Cardiac muscle cell (in vitro differentiated cells and primary cell): ENCODE measurements around the gene DKK3. TPM values are rescaled to one million over a fixed set of nuclear protein-coding genes. Genes with fewer than 3 reads are reported as not detected.

Experiments used
- DNase-seq, 2 donors: peaks; one replicate each; pipeline versions ENCODE4 v3.0.0 to v3.0.0-alpha.2; 2010 to 2017; ENCODE audit warnings: low read depth in 1 of 2, low spot score in 1 of 2
- H3K27ac ChIP-seq: fragments of 200-600 bp; sonication (generic); 2 replicates; pipeline ENCODE4 v1.5.1; 2016
- H3K27me3 ChIP-seq: fragments of 200-600 bp; sonication (generic); 2 replicates; pipeline ENCODE4 v1.6.0; 2016; ENCODE audit warnings: control low read depth
- H3K36me3 ChIP-seq: fragments of 200-600 bp; sonication (generic); 2 replicates; pipeline ENCODE4 v1.5.1; 2016; ENCODE audit warnings: control low read depth
- H3K4me1 ChIP-seq: fragments of 200-600 bp; sonication (generic); 2 replicates; pipeline ENCODE4 v1.8.1; 2017; ENCODE audit warnings: low read depth, mild to moderate bottlenecking, mixed run types
- H3K4me3 ChIP-seq: fragments of 200-600 bp; sonication (generic); 2 replicates; pipeline ENCODE4 v1.5.1; 2016; ENCODE audit warnings: mild to moderate bottlenecking
- H3K9me3 ChIP-seq: fragments of 200-600 bp; sonication (generic); 2 replicates; pipeline ENCODE4 v1.5.1; 2017; ENCODE audit warnings: low read depth, mild to moderate bottlenecking, control low read depth
- CTCF ChIP-seq: IDR thresholded peaks from 2 replicates; pipeline ENCODE4 v1.5.1; 2012; ENCODE audit warnings: low read depth, mild to moderate bottlenecking, low read length
- polyA plus RNA-seq: library from polyadenylated mRNA; unstranded; fragments of >200 nt; fragmentation: Nextera tagmentation; extraction: Ambion mirVana; gene quantifications from 2 replicates; pipeline ENCODE4 v1.2.1, GENCODE V29; 2016
- total RNA-seq: library from RNA; depleted of rRNA; stranded (reverse); fragments of >200 nt; gene quantifications from 2 replicates; pipeline ENCODE4 v1.2.3, GENCODE V29; 2016

The DKK3 gene
- total and polyA plus RNA-seq, 2 experiments from 2014 or later, result 180 to 238 TPM

- Histone ChIP-seq H3K36me3 (no peaks in the 10 kb centered on the region), H3K4me1 (peaks cover 51% of the 10 kb centered on the region), H3K27ac (peak overlapping the region; percentile 85), H3K27me3 (no peaks in the 10 kb centered on the region), H3K4me3 (no peak overlapping the region), H3K9me3 (no peaks in the 10 kb centered on the region)
- DNase-seq, result peak in 1 of 2 donors; percentile 90
- no peak for TF ChIP-seq CTCF
These were observed 10.9 kb upstream of the DKK3 start for GRCh38 chr11:12019337-12019736.

GRCh38 chr11:12017865-12018453 is 9.5 kb upstream of the DKK3 start:
- no peak overlapping the region for H3K4me3 ChIP-seq
- no peaks in the 10 kb centered on the region for H3K9me3 ChIP-seq
- peaks cover 51% of the 10 kb centered on the region for H3K4me1 ChIP-seq
- H3K27ac ChIP-seq, result peak overlapping the region; percentile 85
- TF ChIP-seq CTCF, result no peak
- no peaks in the 10 kb centered on the region for H3K27me3 ChIP-seq
- H3K36me3 ChIP-seq, result no peaks in the 10 kb centered on the region
- DNase-seq, result peak; percentile 59 to 76

- no peak for TF ChIP-seq CTCF
- Histone ChIP-seq H3K4me3 (no peak overlapping the region), H3K27ac (no peak overlapping the region), H3K9me3 (no peaks in the 10 kb centered on the region), H3K4me1 (peaks cover 51% of the 10 kb centered on the region), H3K27me3 (no peaks in the 10 kb centered on the region), H3K36me3 (no peaks in the 10 kb centered on the region)
- DNase-seq, result peak in 1 of 2 donors; percentile 90
These were observed 8.8 kb upstream of the DKK3 start for GRCh38 chr11:12017243-12017678.

GRCh38 chr11:12016246-12016645 is 7.8 kb upstream of the DKK3 start:
- peaks cover 43% of the 10 kb centered on the region for H3K4me1 ChIP-seq
- no peaks in the 10 kb centered on the region for H3K9me3 ChIP-seq
- H3K27me3 ChIP-seq, result no peaks in the 10 kb centered on the region
- no peak for TF ChIP-seq CTCF
- H3K36me3 ChIP-seq, result no peaks in the 10 kb centered on the region
- no peak overlapping the region for H3K27ac ChIP-seq
- no peak for DNase-seq
- no peak overlapping the region for H3K4me3 ChIP-seq

- Histone ChIP-seq H3K4me3 (no peak overlapping the region), H3K36me3 (no peaks in the 10 kb centered on the region), H3K4me1 (peaks cover 35% of the 10 kb centered on the region), H3K9me3 (no peaks in the 10 kb centered on the region), H3K27ac (no peak overlapping the region), H3K27me3 (no peaks in the 10 kb centered on the region)
- DNase-seq, result no peak
- no peak for TF ChIP-seq CTCF
These were observed 7.1 kb upstream of the DKK3 start for GRCh38 chr11:12015486-12015885.

- no peaks in the 10 kb centered on the region for H3K9me3 ChIP-seq
- no peak for DNase-seq
- no peak for TF ChIP-seq CTCF
- H3K36me3 ChIP-seq, result no peaks in the 10 kb centered on the region
- H3K27me3 ChIP-seq, result no peaks in the 10 kb centered on the region
- H3K4me1 ChIP-seq, result peaks cover 29% of the 10 kb centered on the region
- no peak overlapping the region for H3K4me3 ChIP-seq
- no peak overlapping the region for H3K27ac ChIP-seq
These were observed 5.4 kb upstream of the DKK3 start for GRCh38 chr11:12013781-12014180.
